Esophagus squamous epithelium (tissue), 5 donors: ENCODE data around the gene PSMB5. TPM values are rescaled to one million over a fixed set of nuclear protein-coding genes. Genes with fewer than 3 reads are reported as not detected.

ENCODE experiments used
- DNase-seq: peaks from one replicate; lab custom pipeline; 2025; lab: John Stamatoyannopoulos, UW
- H3K27ac ChIP-seq, 4 donors: fragments of 200-600 bp; sonication (generic); one replicate each; pipeline ENCODE4 v1.5.1; 2016 to 2019; ENCODE audit warnings: mild to moderate bottlenecking in 1 of 4
- H3K27me3 ChIP-seq, 4 donors: fragments of 200-600 bp; sonication (generic); 1 replicate in 3 of 4; 2 replicates in 1 of 4; pipeline versions ENCODE4 v1.5.1 to v1.6.0; 2017 to 2021; ENCODE audit warnings: antibody characterized with exemption in 1 of 4
- H3K36me3 ChIP-seq, 3 donors: fragments of 200-600 bp; sonication (generic); one replicate each; pipeline ENCODE4 v1.5.1; 2016 to 2019
- H3K4me1 ChIP-seq, 3 donors: fragments of 200-600 bp; sonication (generic); one replicate each; pipeline ENCODE4 v1.5.1; 2017 to 2019
- H3K4me3 ChIP-seq, 4 donors: fragments of 200-600 bp; sonication (generic); 1 replicate in 3 of 4; 2 replicates in 1 of 4; pipeline ENCODE4 v1.5.1; 2016 to 2019; ENCODE audit warnings: mild to moderate bottlenecking in 2 of 4, moderate library complexity in 1 of 4
- H3K9me3 ChIP-seq, 3 donors: fragments of 200-600 bp; sonication (generic); one replicate each; pipeline ENCODE4 v1.5.1; 2016 to 2019
- CTCF ChIP-seq, 6 experiments: fragments of 450-650 bp in 4 of 6; fragments of 200-600 bp in 2 of 6; sonication (generic) in 2 of 6; IDR thresholded peaks; one replicate each; pipeline ENCODE4 v1.5.1; 2016 to 2019; ENCODE audit warnings: antibody characterized with exemption in 6 of 6, mild to moderate bottlenecking in 4 of 6, moderate library complexity in 4 of 6
- POLR2A ChIP-seq, 4 donors: fragments of 450-650 bp; IDR thresholded peaks; one replicate each; pipeline ENCODE4 v1.6.1; 2017; ENCODE audit warnings: antibody characterized with exemption in 4 of 4, mild to moderate bottlenecking in 4 of 4, moderate library complexity in 3 of 4
- WGBS, 2 donors: methylation state at CpG; one replicate each; pipeline ENCODE4 v1.1.5; 2018; 5-methylcytosine and 5-hydroxymethylcytosine counted together
- intact Hi-C: fragments of 100-400 bp; cut with DNase I; formaldehyde crosslinking; loops from one replicate; pipeline ENCODE4 v1.15.0; 2022
- total RNA-seq, 4 donors: library from RNA; depleted of rRNA; stranded (reverse); fragments of >200 nt; gene quantifications; one replicate each; pipeline ENCODE4 v1.1.0, GENCODE V29; 2016
- donor health status: DM: yes; HTN: yes; CAD: no.

The PSMB5 gene
- total RNA-seq, 4 donors from 2014 or later = 140 to 185 (median 153) TPM

- TF ChIP-seq CTCF (IDR thresholded peaks at IDR 0.05) = no peak
- no peak for TF ChIP-seq POLR2A (IDR thresholded peaks at IDR 0.05)
- H3K36me3 ChIP-seq = peaks cover 45 to 76% (median 58%) of the 10 kb centered on the region in 3 donors
- peaks cover 18 to 43% (median 23%) of the 10 kb centered on the region in 3 donors for H3K4me1 ChIP-seq
- H3K27me3 ChIP-seq = no peaks in the 10 kb centered on the region
- intact Hi-C loops = no loop called here
- H3K27ac ChIP-seq = no peak overlapping the region
- no peak overlapping the region for H3K4me3 ChIP-seq
- DNase-seq = no peak
- no peaks in the 10 kb centered on the region for H3K9me3 ChIP-seq
- WGBS, 2 donors = 87 to 93% methylated on average over 17 of the region's 17 CpGs
Measured at GRCh38 chr14:23060536-23061260, 26.0 kb upstream of the PSMB5 start.

- DNase-seq = no peak
- no peaks in the 10 kb centered on the region for H3K27me3 ChIP-seq
- TF ChIP-seq POLR2A (IDR thresholded peaks at IDR 0.05) = no peak
- TF ChIP-seq CTCF (IDR thresholded peaks at IDR 0.05) = no peak
- peak overlapping the region in 2 of 4 donors; percentile 85 to 87 for H3K27ac ChIP-seq
- no peaks in the 10 kb centered on the region for H3K9me3 ChIP-seq
- WGBS, 2 donors = 85 to 88% methylated on average over 32 of the region's 32 CpGs
- peaks cover 31 to 58% (median 47%) of the 10 kb centered on the region in 3 donors for H3K36me3 ChIP-seq
- peaks cover 18 to 42% (median 23%) of the 10 kb centered on the region in 3 donors for H3K4me1 ChIP-seq
- no peak overlapping the region for H3K4me3 ChIP-seq
- intact Hi-C loops = loop anchor here (5.0 kb wide), 1 partner anchor 72 kb away; no protein-coding TSS in a partner anchor
Measured at GRCh38 chr14:23058654-23059504, 24.2 kb upstream of the PSMB5 start.

GRCh38 chr14:23057757-23058653 lies 23.3 kb upstream of the PSMB5 start:
- Histone ChIP-seq H3K27me3 (no peaks in the 10 kb centered on the region), H3K27ac (peak overlapping the region; percentile 78 to 87 (median 85)), H3K9me3 (no peaks in the 10 kb centered on the region), H3K4me1 (peaks cover 18 to 41% (median 23%) of the 10 kb centered on the region in 3 donors), H3K4me3 (peak overlapping the region; percentile 66 to 86 (median 73)), H3K36me3 (peaks cover 25 to 49% (median 38%) of the 10 kb centered on the region in 3 donors)
- TF ChIP-seq CTCF (IDR thresholded peaks at IDR 0.05) (peak; percentile 90 to 97 (median 95)), POLR2A (IDR thresholded peaks at IDR 0.05) (no peak)
- intact Hi-C loops = loop anchor here (5.0 kb wide), 1 partner anchor 71 kb away; no protein-coding TSS in a partner anchor
- WGBS, 2 donors = 3% methylated on average over 6 to 15 of the region's 51 CpGs
- no peak for DNase-seq

- DNase-seq = no peak
- Histone ChIP-seq H3K9me3 (no peaks in the 10 kb centered on the region), H3K27me3 (no peaks in the 10 kb centered on the region), H3K4me3 (peak within 1 kb of the TSS; percentile 66 to 86 (median 73)), H3K36me3 (peaks cover 16 to 40% (median 31%) of the 10 kb centered on the region in 3 donors), H3K4me1 (peaks cover 15 to 33% (median 18%) of the 10 kb centered on the region in 3 donors), H3K27ac (peak within 1 kb of the TSS; percentile 78 to 87 (median 85))
- intact Hi-C loops = loop anchor here (5.0 kb wide), 1 partner anchor 70 kb away; no protein-coding TSS in a partner anchor
- TF ChIP-seq CTCF (IDR thresholded peaks at IDR 0.05) (no peak), POLR2A (IDR thresholded peaks at IDR 0.05) (peak in 1 of 4 donors; percentile 56)
- 3 to 6% methylated on average over 17 to 21 of the region's 73 CpGs for WGBS, 2 donors
Measured at GRCh38 chr14:23056956-23057756, 22.5 kb upstream of the PSMB5 start, which contains the start of gene CDH24. Gene CDH24, minus strand, starts transcription at chr14:23057520. Its CDS starts 1,787 bp downstream, at chr14:23055733.
